Karpas-422 (cell line): ENCODE data around the gene TAF5L. TPM values are rescaled to one million over a fixed set of nuclear protein-coding genes. Genes with fewer than 3 reads are reported as not detected.
A peak's percentile ranks its signal among the peaks of the same experiment; 100 is the strongest.

Experiments
- DNase-seq: peaks from one replicate; pipeline ENCODE4 v3.0.0-alpha.2; 2015
- H2AFZ ChIP-seq: fragments of 200-600 bp; sonication (generic); 2 replicates; pipeline ENCODE4 v1.6.1; 2014; ENCODE audit warnings: antibody characterized with exemption, low read length, mixed read lengths
- H3K27ac ChIP-seq: fragments of 200-600 bp; sonication (generic); 2 replicates; pipeline ENCODE4 v1.5.1; 2014; ENCODE audit warnings: mild to moderate bottlenecking, low read length, moderate library complexity
- H3K27me3 ChIP-seq: fragments of 200-600 bp; sonication (generic); 2 replicates; pipeline ENCODE4 v1.6.1; 2014; ENCODE audit warnings: low read length, mixed read lengths
- H3K36me3 ChIP-seq: fragments of 200-600 bp; sonication (generic); 2 replicates; pipeline ENCODE4 v1.6.1; 2014; ENCODE audit warnings: low read length, mixed read lengths; ENCODE audit not compliant: insufficient read depth
- H3K4me1 ChIP-seq: fragments of 200-600 bp; sonication (generic); 2 replicates; pipeline ENCODE4 v1.6.1; 2014; ENCODE audit warnings: mild to moderate bottlenecking, low read length, mixed read lengths
- H3K4me2 ChIP-seq: fragments of 200-600 bp; sonication (generic); 2 replicates; pipeline ENCODE4 v1.6.1; 2014; ENCODE audit warnings: low read length, low read depth, mild to moderate bottlenecking; ENCODE audit not compliant: poor library complexity, severe bottlenecking
- H3K4me3 ChIP-seq: fragments of 200-600 bp; sonication (generic); 2 replicates; pipeline ENCODE4 v1.5.1; 2014; ENCODE audit warnings: mild to moderate bottlenecking, antibody characterized with exemption, low read length, mixed read lengths
- H3K79me2 ChIP-seq: fragments of 200-600 bp; sonication (generic); 2 replicates; pipeline ENCODE4 v1.6.1; 2014; ENCODE audit warnings: mild to moderate bottlenecking, low read length, mixed read lengths
- H3K9ac ChIP-seq: fragments of 200-600 bp; sonication (generic); 2 replicates; pipeline ENCODE4 v1.6.0; 2014; ENCODE audit warnings: low read length
- H3K9me2 ChIP-seq: fragments of 200-600 bp; sonication (generic), shearing (Covaris generic); replicated peaks from 2 replicates; pipeline ENCODE4 v1.6.0; 2014; ENCODE audit warnings: mild to moderate bottlenecking, low read length, moderate library complexity; ENCODE audit not compliant: insufficient read depth
- H3K9me3 ChIP-seq: fragments of 300-700, 200-600 bp; sonication (generic); 2 replicates; pipeline ENCODE4 v1.6.1; 2014; ENCODE audit warnings: low read length, mixed read lengths
- H4K20me1 ChIP-seq: fragments of 200-600 bp; sonication (generic); 2 replicates; pipeline ENCODE4 v1.6.1; 2014; ENCODE audit warnings: mild to moderate bottlenecking, antibody characterized with exemption, low read length, low read depth; ENCODE audit not compliant: insufficient read depth
- total RNA-seq: library from RNA; depleted of rRNA; stranded (reverse); fragments of >200 nt; shearing (Covaris generic); gene quantifications from 2 replicates; pipeline ENCODE4 v1.2.3, GENCODE V29; 2014; ENCODE audit warnings: low replicate concordance

TAF5L gene
- total RNA-seq, 1 experiment from 2014 or later, result 32.6 TPM

DNA sequence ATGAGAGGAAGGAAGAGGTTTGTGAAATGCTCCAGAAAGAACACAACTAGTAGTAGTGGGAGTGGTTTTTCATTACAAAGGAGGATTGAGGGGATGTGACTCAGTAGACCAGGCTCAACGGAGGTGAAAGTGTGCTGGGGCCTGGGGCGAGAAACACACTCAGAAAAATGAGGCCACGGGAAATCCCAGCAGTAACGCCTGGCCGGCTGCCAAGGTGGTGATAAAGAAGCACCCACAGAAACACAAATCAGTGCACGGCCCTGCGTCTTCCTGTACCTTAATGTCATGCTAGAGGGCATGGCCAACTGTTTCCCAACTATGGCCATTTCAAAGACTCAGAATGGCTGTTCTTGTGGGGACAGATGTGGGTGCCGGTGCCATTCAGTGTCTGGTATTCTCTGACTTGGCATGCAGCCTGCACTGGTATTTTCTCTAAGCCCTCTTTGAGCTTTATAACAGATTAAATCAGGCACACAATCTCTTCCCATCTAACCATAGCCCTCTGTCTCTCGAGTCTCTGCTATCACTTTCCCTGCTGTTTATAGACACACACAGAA is 38.3 kb upstream of the TAF5L start:
- H3K4me1 ChIP-seq, result no peaks in the 10 kb centered on the region
- no peak overlapping the region for H3K4me3 ChIP-seq
- H3K9ac ChIP-seq, result no peak overlapping the region
- H3K27me3 ChIP-seq, result no peaks in the 10 kb centered on the region
- H3K36me3 ChIP-seq, result peaks cover 22% of the 10 kb centered on the region
- no peak overlapping the region for H2AFZ ChIP-seq
- H3K27ac ChIP-seq, result no peak overlapping the region
- no peak overlapping the region for H3K4me2 ChIP-seq
- H3K9me3 ChIP-seq, result no peaks in the 10 kb centered on the region
- H4K20me1 ChIP-seq, result no peaks in the 10 kb centered on the region
- no peaks in the 10 kb centered on the region for H3K9me2 ChIP-seq
- DNase-seq, result peak; percentile 40
- 0 out of 2 replicates have a peak, but pooled peaks cover 2% of the 10 kb centered on the region for H3K79me2 ChIP-seq

DNA sequence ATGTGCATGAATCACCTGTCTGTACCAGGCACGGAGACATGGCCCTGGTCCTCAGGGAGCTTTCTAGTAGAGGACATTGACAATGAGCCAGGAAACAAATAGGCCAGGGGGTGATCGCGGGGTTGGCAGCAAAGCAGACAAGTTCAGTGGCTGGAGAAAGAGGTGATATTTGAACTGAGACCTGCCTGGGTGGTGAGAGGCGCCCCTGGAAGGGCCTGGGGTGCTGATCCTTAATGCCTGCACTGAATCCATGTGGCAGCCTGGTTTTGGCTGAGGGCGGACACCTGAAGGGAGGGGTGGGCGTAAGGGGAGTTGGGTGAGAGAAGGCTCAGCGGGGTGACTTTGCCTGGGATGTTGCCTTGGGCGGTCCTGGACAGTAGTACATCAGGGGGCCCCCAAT is 36.0 kb upstream of the TAF5L start:
- Histone ChIP-seq H4K20me1 (no peaks in the 10 kb centered on the region), H3K4me2 (no peak overlapping the region), H2AFZ (no peak overlapping the region), H3K4me1 (no peaks in the 10 kb centered on the region), H3K27me3 (no peaks in the 10 kb centered on the region), H3K27ac (no peak overlapping the region), H3K9me3 (no peaks in the 10 kb centered on the region), H3K9ac (no peak overlapping the region), H3K9me2 (no peaks in the 10 kb centered on the region), H3K79me2 (peaks cover 6% of the 10 kb centered on the region), H3K4me3 (no peak overlapping the region), H3K36me3 (peaks cover 43% of the 10 kb centered on the region)
- DNase-seq, result peak; percentile 24

DNA sequence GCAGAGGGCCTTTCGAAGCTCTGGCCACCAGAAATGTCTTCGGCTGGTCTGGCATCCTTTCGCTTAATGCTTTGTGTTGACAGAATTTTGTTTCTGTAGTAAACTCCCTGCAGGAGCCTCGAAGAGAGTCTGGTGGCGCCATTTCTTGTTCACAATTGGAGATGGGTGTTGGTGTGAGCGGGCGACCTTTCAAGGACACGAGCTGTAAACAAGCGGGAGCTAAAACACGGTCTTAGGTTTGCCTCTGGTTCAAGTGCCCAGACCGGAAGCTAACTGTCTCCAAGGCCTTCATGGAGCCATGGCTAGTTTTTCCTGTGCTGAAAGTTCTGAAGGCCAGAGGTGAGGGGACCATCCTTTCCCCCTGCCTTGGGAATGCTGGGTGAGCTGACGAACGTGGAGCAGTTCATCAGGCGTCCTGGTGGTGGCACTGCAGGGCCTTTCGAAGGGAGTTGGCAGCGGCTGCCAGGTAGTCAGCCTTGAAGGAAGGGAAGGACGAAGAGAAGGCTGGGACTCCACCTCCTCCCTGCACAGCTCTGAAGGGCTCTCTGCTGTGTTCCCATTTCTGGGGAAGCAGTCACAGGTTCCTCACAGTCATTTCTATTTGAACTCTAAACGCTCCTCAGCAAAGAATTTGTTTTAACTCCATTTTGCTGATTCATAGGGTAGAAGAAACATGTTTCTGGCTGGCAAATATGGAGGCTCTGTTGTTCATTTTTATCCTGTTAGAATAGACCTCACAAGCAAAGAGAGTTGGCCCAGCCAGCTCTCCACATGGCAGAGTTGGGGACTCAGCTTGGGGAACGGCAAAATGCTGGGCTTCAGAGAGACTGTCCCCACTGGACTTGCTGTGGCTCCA is 35.3 kb upstream of the TAF5L start:
- H3K36me3 ChIP-seq, result peaks cover 45% of the 10 kb centered on the region
- no peak overlapping the region for H3K4me3 ChIP-seq
- H3K9me2 ChIP-seq, result no peaks in the 10 kb centered on the region
- no peak overlapping the region for H3K4me2 ChIP-seq
- no peaks in the 10 kb centered on the region for H3K4me1 ChIP-seq
- H2AFZ ChIP-seq, result no peak overlapping the region
- H3K27me3 ChIP-seq, result no peaks in the 10 kb centered on the region
- no peak overlapping the region for H3K9ac ChIP-seq
- peaks cover 6% of the 10 kb centered on the region for H3K79me2 ChIP-seq
- H3K27ac ChIP-seq, result no peak overlapping the region
- H3K9me3 ChIP-seq, result no peaks in the 10 kb centered on the region
- DNase-seq, result peak; percentile 79
- H4K20me1 ChIP-seq, result no peaks in the 10 kb centered on the region

DNA sequence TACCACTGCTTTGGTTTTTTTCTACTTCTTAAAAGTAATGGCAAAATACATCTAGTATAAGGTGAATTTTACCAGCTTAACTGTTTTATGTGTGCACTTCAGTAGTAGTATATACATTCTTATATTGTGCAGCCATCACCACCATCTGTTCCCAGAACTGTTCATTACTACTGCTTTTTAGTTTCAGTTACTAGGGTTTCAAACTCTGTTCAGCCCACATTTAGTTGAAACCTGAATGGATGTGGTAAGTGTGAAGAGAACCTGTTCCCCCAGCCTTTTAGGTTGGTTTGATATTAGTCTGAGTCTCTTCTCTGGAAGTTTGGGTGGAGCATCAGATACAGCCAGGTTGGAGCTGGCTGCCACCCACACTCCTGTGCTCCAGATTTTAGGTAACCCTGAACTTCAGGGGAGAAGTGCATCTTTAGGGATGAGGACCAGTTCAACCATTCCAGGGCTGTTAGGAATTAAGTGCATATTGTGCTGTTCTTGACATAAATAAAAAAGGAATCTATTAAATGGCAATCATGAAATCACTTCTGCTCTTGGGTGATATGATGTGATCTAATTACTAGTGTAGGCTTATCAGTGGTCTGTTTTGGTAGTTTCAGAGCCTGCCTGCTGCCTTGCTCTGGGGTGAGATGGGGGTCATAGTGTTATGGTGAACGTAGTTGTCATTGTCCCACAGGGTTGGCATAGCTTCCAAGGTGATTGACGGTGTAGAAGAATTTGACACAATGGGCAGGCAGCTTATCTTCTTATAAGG is 32.3 kb upstream of the TAF5L start:
- Histone ChIP-seq H3K9ac (no peak overlapping the region), H3K27me3 (no peaks in the 10 kb centered on the region), H3K4me1 (no peaks in the 10 kb centered on the region), H3K4me3 (no peak overlapping the region), H3K9me3 (no peaks in the 10 kb centered on the region), H3K9me2 (no peaks in the 10 kb centered on the region), H3K79me2 (peaks cover 6% of the 10 kb centered on the region), H3K4me2 (no peak overlapping the region), H3K36me3 (peaks cover 69% of the 10 kb centered on the region), H3K27ac (no peak overlapping the region), H4K20me1 (no peaks in the 10 kb centered on the region), H2AFZ (no peak overlapping the region)
- peak; percentile 24 for DNase-seq

DNA sequence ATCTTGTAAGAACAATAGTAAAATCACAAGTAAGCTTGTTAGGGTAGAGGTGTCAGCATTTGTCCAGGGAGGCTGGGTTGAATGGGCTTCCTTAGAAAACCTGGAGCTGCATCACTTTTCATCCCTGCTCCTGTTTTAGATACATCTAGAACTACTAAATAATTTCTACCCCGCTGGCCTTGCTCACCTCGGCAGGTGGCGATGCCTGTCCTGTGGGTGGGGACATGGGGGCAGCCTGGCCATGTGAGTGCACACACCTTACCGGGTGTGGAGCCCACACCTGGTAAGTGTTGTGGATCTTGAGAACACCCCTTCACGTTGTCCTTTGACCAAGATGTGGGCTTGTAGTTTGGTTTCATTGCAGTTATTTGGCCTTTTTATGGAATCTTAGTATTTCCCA is 29.9 kb upstream of the TAF5L start:
- Histone ChIP-seq H3K4me2 (no peak overlapping the region), H3K27ac (no peak overlapping the region), H3K9me3 (no peaks in the 10 kb centered on the region), H2AFZ (no peak overlapping the region), H3K4me3 (no peak overlapping the region), H3K27me3 (no peaks in the 10 kb centered on the region), H3K36me3 (peaks cover 74% of the 10 kb centered on the region), H3K4me1 (no peaks in the 10 kb centered on the region), H3K9ac (no peak overlapping the region), H3K79me2 (peaks cover 10% of the 10 kb centered on the region), H4K20me1 (0 out of 2 replicates have a peak, but pooled peaks cover 3% of the 10 kb centered on the region), H3K9me2 (no peaks in the 10 kb centered on the region)
- DNase-seq, result peak; percentile 20

DNA sequence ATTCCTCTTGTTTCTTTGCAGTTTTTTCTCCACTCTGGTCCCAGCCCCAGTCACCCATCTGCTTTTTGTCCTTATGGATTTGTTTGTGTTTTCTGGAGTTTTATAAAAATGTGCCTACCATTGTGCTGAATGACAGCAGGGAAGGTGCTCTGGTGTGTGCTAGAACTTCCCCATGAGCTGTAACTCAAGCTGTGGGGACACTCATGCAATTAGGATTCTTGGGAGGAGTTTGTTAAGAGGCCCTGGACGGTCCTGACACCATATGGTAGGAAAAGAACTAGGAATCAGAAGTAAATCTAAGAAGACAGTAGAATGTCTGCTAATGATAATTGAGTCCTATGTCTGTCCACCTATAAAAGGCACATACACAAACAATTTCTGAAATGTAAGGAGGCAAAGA is 27.5 kb upstream of the TAF5L start:
- H3K36me3 ChIP-seq, result peaks cover 78% of the 10 kb centered on the region
- no peak overlapping the region for H3K4me3 ChIP-seq
- H3K27me3 ChIP-seq, result no peaks in the 10 kb centered on the region
- H3K9me3 ChIP-seq, result no peaks in the 10 kb centered on the region
- H3K79me2 ChIP-seq, result peaks cover 11% of the 10 kb centered on the region
- no peak overlapping the region for H3K4me2 ChIP-seq
- DNase-seq, result no peak
- H3K27ac ChIP-seq, result no peak overlapping the region
- H4K20me1 ChIP-seq, result 0 out of 2 replicates have a peak, but pooled peaks cover 3% of the 10 kb centered on the region
- H3K9ac ChIP-seq, result no peak overlapping the region
- H3K9me2 ChIP-seq, result no peaks in the 10 kb centered on the region
- H3K4me1 ChIP-seq, result no peaks in the 10 kb centered on the region
- no peak overlapping the region for H2AFZ ChIP-seq

DNA sequence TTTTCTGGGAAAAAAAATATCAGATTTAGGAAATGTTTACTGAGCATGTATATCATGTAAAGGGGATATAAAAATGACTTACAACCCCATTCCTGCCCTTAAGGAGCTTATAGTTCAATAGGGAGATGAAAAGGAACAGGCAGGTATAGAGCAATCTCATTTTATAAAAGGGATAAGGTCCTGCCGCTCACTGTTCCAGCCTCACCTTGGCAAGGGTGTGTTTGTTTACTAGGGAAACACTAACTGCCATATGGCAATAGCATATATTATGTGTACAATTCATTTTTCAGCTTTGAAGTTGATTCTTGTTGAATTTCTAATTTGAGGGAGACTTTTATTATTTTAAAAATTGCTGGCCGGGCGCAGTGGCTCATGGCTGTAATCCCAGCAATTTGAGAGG is 25.6 kb upstream of the TAF5L start:
- H3K4me2 ChIP-seq, result no peak overlapping the region
- H3K9me3 ChIP-seq, result no peaks in the 10 kb centered on the region
- 0 out of 2 replicates have a peak, but pooled peaks cover 3% of the 10 kb centered on the region for H4K20me1 ChIP-seq
- H3K79me2 ChIP-seq, result peaks cover 9% of the 10 kb centered on the region
- H3K9ac ChIP-seq, result no peak overlapping the region
- DNase-seq, result no peak
- no peak overlapping the region for H2AFZ ChIP-seq
- no peaks in the 10 kb centered on the region for H3K9me2 ChIP-seq
- H3K4me1 ChIP-seq, result no peaks in the 10 kb centered on the region
- no peak overlapping the region for H3K4me3 ChIP-seq
- H3K27ac ChIP-seq, result no peak overlapping the region
- peaks cover 73% of the 10 kb centered on the region for H3K36me3 ChIP-seq
- no peaks in the 10 kb centered on the region for H3K27me3 ChIP-seq

DNA sequence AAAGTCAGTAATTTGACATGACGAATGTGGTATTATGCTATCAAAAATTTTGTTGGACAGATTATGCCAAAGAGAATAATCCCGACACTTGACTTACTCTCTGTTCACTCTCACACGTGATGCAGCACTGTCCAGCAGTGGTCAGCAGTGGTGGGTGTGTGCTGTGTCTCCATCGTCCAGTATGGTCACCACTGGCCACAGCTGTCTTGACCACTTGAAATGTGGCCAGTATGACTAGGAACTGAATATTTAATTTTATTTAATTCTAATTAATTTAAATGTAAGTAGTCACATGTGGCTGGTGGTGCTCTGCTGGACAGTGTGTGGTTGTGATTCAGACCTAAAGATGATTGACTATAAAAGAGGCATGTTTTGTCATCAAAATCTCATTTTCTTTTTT is 24.1 kb upstream of the TAF5L start:
- H3K9ac ChIP-seq, result no peak overlapping the region
- no peaks in the 10 kb centered on the region for H3K4me1 ChIP-seq
- H4K20me1 ChIP-seq, result peaks cover 11% of the 10 kb centered on the region; the same call in 1 of the 2 replicates
- H3K9me2 ChIP-seq, result no peaks in the 10 kb centered on the region
- no peak for DNase-seq
- no peak overlapping the region for H3K4me2 ChIP-seq
- H3K79me2 ChIP-seq, result peaks cover 17% of the 10 kb centered on the region
- peaks cover 70% of the 10 kb centered on the region for H3K36me3 ChIP-seq
- H3K27me3 ChIP-seq, result no peaks in the 10 kb centered on the region
- H3K9me3 ChIP-seq, result no peaks in the 10 kb centered on the region
- H2AFZ ChIP-seq, result no peak overlapping the region
- H3K27ac ChIP-seq, result no peak overlapping the region
- H3K4me3 ChIP-seq, result no peak overlapping the region
